AG09309 (cell line): ENCODE data around the gene TRRAP.

Source experiments
- DNase-seq: peaks from one replicate; pipeline ENCODE4 v3.0.0-alpha.2; 2010; ENCODE audit warnings: low read depth
- H3K4me3 ChIP-seq: 2 replicates; pipeline ENCODE4 v1.5.1; 2011; ENCODE audit warnings: mild to moderate bottlenecking, low read depth, low read length, moderate library complexity; ENCODE audit not compliant: control insufficient read depth
- CTCF ChIP-seq: IDR thresholded peaks from 2 replicates; pipeline ENCODE4 v1.5.1; 2011; ENCODE audit warnings: mild to moderate bottlenecking, low read depth, low read length, inconsistent platforms; ENCODE audit not compliant: insufficient read depth, control insufficient read depth; ENCODE audit errors: missing control alignments

Gene TRRAP

GRCh38 chr7:98866351-98866750 is 12.0 kb upstream of the TRRAP start:
- TF ChIP-seq CTCF = no peak
- DNase-seq = no peak
- H3K4me3 ChIP-seq = no peak overlapping the region

GRCh38 chr7:98866765-98867164 is 11.6 kb upstream of the TRRAP start:
- H3K4me3 ChIP-seq = no peak overlapping the region
- no peak for DNase-seq
- TF ChIP-seq CTCF = no peak

- no peak overlapping the region for H3K4me3 ChIP-seq
- no peak for DNase-seq
- no peak for TF ChIP-seq CTCF
These were observed 9.9 kb upstream of the TRRAP start for GRCh38 chr7:98868450-98868849.

- peak overlapping the region; percentile 34 for H3K4me3 ChIP-seq
- TF ChIP-seq CTCF = no peak
- no peak for DNase-seq
These were observed 9.2 kb upstream of the TRRAP start for GRCh38 chr7:98869027-98869596.

GRCh38 chr7:98869597-98870120 is 8.7 kb upstream of the TRRAP start, which contains the start of gene TMEM130:
TSS of gene TMEM130 (minus strand) at chr7:98870014. CDS start at chr7:98869861, 153 bp downstream.
- H3K4me3 ChIP-seq = peak within 1 kb of the TSS; percentile 60
- TF ChIP-seq CTCF = no peak
- no peak for DNase-seq

GRCh38 chr7:98870121-98870651 is 8.1 kb upstream of the TRRAP start:
- no peak for TF ChIP-seq CTCF

More at GRCh38 chr7:98870121-98870651, 8.1 kb upstream of the TRRAP start:
- no peak for DNase-seq
- H3K4me3 ChIP-seq = peak overlapping the region; percentile 60
